ENCODE measurements around the gene CDCP1.

DNA sequence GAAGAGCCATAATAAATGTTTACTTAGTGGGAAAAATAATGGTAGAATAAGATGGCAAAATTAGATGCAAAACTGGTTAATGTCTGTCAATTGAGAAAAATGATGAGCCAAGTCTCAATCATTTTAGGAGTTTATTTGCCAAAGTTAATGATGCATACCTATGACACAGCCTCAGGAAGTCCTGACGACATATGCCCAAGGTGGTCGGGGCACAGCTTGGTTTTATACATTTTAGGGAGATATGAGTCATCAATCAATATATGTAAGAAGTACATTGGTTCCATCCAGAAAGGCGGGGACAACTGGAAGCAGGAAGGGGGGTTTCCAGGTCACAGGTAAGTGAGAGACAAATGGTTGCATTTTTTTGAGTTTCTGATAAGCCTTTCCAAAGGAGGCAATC, 88.6 kb downstream of the CDCP1 start:
- TF ChIP-seq, protein P1, sequence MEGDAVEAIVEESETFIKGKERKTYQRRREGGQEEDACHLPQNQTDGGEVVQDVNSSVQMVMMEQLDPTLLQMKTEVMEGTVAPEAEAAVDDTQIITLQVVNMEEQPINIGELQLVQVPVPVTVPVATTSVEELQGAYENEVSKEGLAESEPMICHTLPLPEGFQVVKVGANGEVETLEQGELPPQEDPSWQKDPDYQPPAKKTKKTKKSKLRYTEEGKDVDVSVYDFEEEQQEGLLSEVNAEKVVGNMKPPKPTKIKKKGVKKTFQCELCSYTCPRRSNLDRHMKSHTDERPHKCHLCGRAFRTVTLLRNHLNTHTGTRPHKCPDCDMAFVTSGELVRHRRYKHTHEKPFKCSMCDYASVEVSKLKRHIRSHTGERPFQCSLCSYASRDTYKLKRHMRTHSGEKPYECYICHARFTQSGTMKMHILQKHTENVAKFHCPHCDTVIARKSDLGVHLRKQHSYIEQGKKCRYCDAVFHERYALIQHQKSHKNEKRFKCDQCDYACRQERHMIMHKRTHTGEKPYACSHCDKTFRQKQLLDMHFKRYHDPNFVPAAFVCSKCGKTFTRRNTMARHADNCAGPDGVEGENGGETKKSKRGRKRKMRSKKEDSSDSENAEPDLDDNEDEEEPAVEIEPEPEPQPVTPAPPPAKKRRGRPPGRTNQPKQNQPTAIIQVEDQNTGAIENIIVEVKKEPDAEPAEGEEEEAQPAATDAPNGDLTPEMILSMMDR (IDR thresholded peaks at IDR 0.05): no peak
- TF ChIP-seq POLR2A (IDR thresholded peaks at IDR 0.05): no peak

All from upper lobe of left lung (tissue), 4 donors.